ENCODE data around the gene STON2. TPM values are rescaled to one million over a fixed set of nuclear protein-coding genes. Genes with fewer than 3 reads are reported as not detected.
"Not testable (repeated sequence)": the region's sequence is repeated elsewhere in the genome, so short reads cannot be mapped to it uniquely, and the experiment has no call there.

The STON2 gene
- total RNA-seq, 1 donor from 2014 or later = 20.8 TPM

GRCh38 chr14:81385419-81385818 lies 14.7 kb downstream of the STON2 start:
- DNase-seq (ENCODE audit: low spot score) = no peak

GRCh38 chr14:81384900-81385299 lies 15.2 kb downstream of the STON2 start:
- DNase-seq (ENCODE audit: low spot score) = no peak

- DNase-seq (ENCODE audit: low spot score) = no peak
These were observed 17.5 kb downstream of the STON2 start for GRCh38 chr14:81382517-81383225.

- not testable (repeated sequence) for DNase-seq (ENCODE audit: low spot score)
These were observed 20.1 kb downstream of the STON2 start for GRCh38 chr14:81380009-81380408.

- no peak for DNase-seq (ENCODE audit: low spot score)
These were observed 28.3 kb downstream of the STON2 start for GRCh38 chr14:81371802-81372201.

GRCh38 chr14:81367563-81367962 lies 32.6 kb downstream of the STON2 start:
- no peak for DNase-seq (ENCODE audit: low spot score)

GRCh38 chr14:81366884-81367283 lies 33.2 kb downstream of the STON2 start:
- DNase-seq (ENCODE audit: low spot score) = no peak

GRCh38 chr14:81366214-81366613 lies 33.9 kb downstream of the STON2 start:
- DNase-seq (ENCODE audit: low spot score) = no peak

GRCh38 chr14:81363746-81364378 lies 36.3 kb downstream of the STON2 start:
- DNase-seq (ENCODE audit: low spot score) = no peak

GRCh38 chr14:81353691-81354323 lies 46.3 kb downstream of the STON2 start:
- no peak for DNase-seq (ENCODE audit: low spot score)

GRCh38 chr14:81352413-81352812 lies 47.7 kb downstream of the STON2 start:
- no peak for DNase-seq (ENCODE audit: low spot score)

GRCh38 chr14:81351205-81351604 lies 48.9 kb downstream of the STON2 start:
- DNase-seq (ENCODE audit: low spot score) = no peak

GRCh38 chr14:81350344-81351130 lies 49.6 kb downstream of the STON2 start:
- no peak for DNase-seq (ENCODE audit: low spot score)

- no peak for DNase-seq (ENCODE audit: low spot score)
These were observed 52.1 kb downstream of the STON2 start for GRCh38 chr14:81348061-81348460.

- DNase-seq (ENCODE audit: low spot score) = no peak
These were observed 54.3 kb downstream of the STON2 start for GRCh38 chr14:81345781-81346180.

GRCh38 chr14:81344481-81345160 lies 55.5 kb downstream of the STON2 start:
- no peak for DNase-seq (ENCODE audit: low spot score)

- DNase-seq (ENCODE audit: low spot score) = no peak
These were observed 56.4 kb downstream of the STON2 start for GRCh38 chr14:81343701-81344100.

- no peak for DNase-seq (ENCODE audit: low spot score)
These were observed 57.1 kb downstream of the STON2 start for GRCh38 chr14:81342850-81343580.

GRCh38 chr14:81341781-81342180 lies 58.3 kb downstream of the STON2 start:
- no peak for DNase-seq (ENCODE audit: low spot score)

- no peak for DNase-seq (ENCODE audit: low spot score)
These were observed 58.8 kb downstream of the STON2 start for GRCh38 chr14:81341370-81341769.
